ENCODE data around the gene MIER3. TPM values are rescaled to one million over a fixed set of nuclear protein-coding genes. Genes with fewer than 3 reads are reported as not detected.

The MIER3 gene
- total and polyA plus RNA-seq, 8 donors, result 3.9 to 30.8 (median 8.9) TPM

DNA sequence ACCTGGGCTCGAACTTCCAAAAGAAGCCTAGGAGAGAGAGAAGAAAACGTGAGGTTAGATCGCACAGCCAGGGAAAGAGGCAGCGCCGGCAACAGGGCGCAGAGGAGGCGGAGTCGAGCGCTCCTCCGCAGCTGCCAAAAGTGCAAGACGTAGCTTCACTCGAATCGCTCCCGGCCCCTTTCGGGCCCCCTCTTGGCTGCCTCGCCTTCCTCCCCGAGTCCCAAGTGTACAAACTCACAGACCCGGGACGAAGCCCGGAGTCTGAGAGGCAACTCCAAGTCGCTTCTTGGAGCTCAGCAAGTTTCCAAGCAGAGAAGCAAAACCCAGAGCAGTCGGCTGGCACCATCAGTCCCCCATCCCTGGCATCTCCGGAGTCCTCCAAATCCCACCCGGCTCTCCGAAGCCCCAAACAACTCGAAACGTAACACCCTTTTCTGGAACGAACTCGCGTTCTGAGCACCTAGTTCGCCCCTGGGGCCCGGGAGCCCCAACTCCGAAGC, 1.2 kb downstream of the MIER3 start:
- peaks cover 0 to 24% (median 21%) of the 10 kb centered on the region in 4 donors for H3K36me3 ChIP-seq
- peak; percentile 66 to 93 for DNase-seq
- peak overlapping the region; percentile 91 to 100 (median 96) for H3K4me3 ChIP-seq
- H3K4me1 ChIP-seq, result peaks cover 0 to 35% (median 23%) of the 10 kb centered on the region in 4 donors
- H3K9me3 ChIP-seq, result no peaks in the 10 kb centered on the region
- intact Hi-C loops (cut with DNase I; ENCODE audit: low total_unique reads), result loop anchor here (10.0 kb wide), 1 partner anchor 46 kb away; the partner anchor contains the start of gene SETD9
- H3K27ac ChIP-seq, result peak overlapping the region; percentile 79 to 95 (median 93)
- 0 to 1% (median 0%) methylated on average over 30 to 33 of the region's 33 CpGs for WGBS, 5 donors
- peaks cover 0 to 9% (median 0%) of the 10 kb centered on the region in 3 donors for H3K27me3 ChIP-seq
- no peak for TF ChIP-seq POLR2AphosphoS5 (IDR thresholded peaks at IDR 0.05)
- TF ChIP-seq EP300 (IDR thresholded peaks at IDR 0.05), result no peak
- TF ChIP-seq, protein P1, sequence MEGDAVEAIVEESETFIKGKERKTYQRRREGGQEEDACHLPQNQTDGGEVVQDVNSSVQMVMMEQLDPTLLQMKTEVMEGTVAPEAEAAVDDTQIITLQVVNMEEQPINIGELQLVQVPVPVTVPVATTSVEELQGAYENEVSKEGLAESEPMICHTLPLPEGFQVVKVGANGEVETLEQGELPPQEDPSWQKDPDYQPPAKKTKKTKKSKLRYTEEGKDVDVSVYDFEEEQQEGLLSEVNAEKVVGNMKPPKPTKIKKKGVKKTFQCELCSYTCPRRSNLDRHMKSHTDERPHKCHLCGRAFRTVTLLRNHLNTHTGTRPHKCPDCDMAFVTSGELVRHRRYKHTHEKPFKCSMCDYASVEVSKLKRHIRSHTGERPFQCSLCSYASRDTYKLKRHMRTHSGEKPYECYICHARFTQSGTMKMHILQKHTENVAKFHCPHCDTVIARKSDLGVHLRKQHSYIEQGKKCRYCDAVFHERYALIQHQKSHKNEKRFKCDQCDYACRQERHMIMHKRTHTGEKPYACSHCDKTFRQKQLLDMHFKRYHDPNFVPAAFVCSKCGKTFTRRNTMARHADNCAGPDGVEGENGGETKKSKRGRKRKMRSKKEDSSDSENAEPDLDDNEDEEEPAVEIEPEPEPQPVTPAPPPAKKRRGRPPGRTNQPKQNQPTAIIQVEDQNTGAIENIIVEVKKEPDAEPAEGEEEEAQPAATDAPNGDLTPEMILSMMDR (IDR thresholded peaks at IDR 0.05), result no peak

GRCh38 chr5:56947052-56947451, 4.9 kb downstream of the MIER3 start:
- intact Hi-C loops (cut with DNase I; ENCODE audit: low total_unique reads), result loop anchor here (5.0 kb wide), 1 partner anchor 270 kb away; no protein-coding TSS in a partner anchor

GRCh38 chr5:56941981-56942380, 9.9 kb downstream of the MIER3 start:
- 47 to 73% (median 67%) methylated on average over 1 of the region's 1 CpG for WGBS, 5 donors
- Histone ChIP-seq H3K27ac (no peak overlapping the region), H3K36me3 (peaks cover 42 to 100% (median 97%) of the 10 kb centered on the region in 4 donors), H3K9me3 (no peaks in the 10 kb centered on the region), H3K4me1 (no peaks in the 10 kb centered on the region), H3K4me3 (no peak overlapping the region), H3K27me3 (no peaks in the 10 kb centered on the region)
- TF ChIP-seq EP300 (IDR thresholded peaks at IDR 0.05) (no peak), POLR2AphosphoS5 (IDR thresholded peaks at IDR 0.05) (no peak), POLR2A (IDR thresholded peaks at IDR 0.05) (no peak)
- TF ChIP-seq, protein P1 (IDR thresholded peaks at IDR 0.05), result no peak
- no peak for DNase-seq
- intact Hi-C loops (cut with DNase I; ENCODE audit: low total_unique reads), result no loop called here

More at GRCh38 chr5:56947052-56947451, 4.9 kb downstream of the MIER3 start:
- no peaks in the 10 kb centered on the region for H3K27me3 ChIP-seq
- TF ChIP-seq, protein P1 (IDR thresholded peaks at IDR 0.05), result no peak
- TF ChIP-seq POLR2AphosphoS5 (IDR thresholded peaks at IDR 0.05) (no peak), EP300 (IDR thresholded peaks at IDR 0.05) (no peak), POLR2A (IDR thresholded peaks at IDR 0.05) (no peak)
- H3K9me3 ChIP-seq, result no peaks in the 10 kb centered on the region
- peaks cover 0 to 29% (median 19%) of the 10 kb centered on the region in 4 donors for H3K4me1 ChIP-seq
- H3K4me3 ChIP-seq, result no peak overlapping the region
- H3K36me3 ChIP-seq, result peaks cover 8 to 61% (median 56%) of the 10 kb centered on the region in 4 donors
- no peak overlapping the region for H3K27ac ChIP-seq
- no peak for DNase-seq

GRCh38 chr5:56938858-56939257, 13.1 kb downstream of the MIER3 start:
- no peaks in the 10 kb centered on the region for H3K4me1 ChIP-seq
- H3K36me3 ChIP-seq, result peaks cover 57 to 100% (median 99%) of the 10 kb centered on the region in 4 donors
- DNase-seq, result no peak
- intact Hi-C loops (cut with DNase I; ENCODE audit: low total_unique reads), result no loop called here
- H3K9me3 ChIP-seq, result no peaks in the 10 kb centered on the region
- H3K27ac ChIP-seq, result no peak overlapping the region
- TF ChIP-seq POLR2AphosphoS5 (IDR thresholded peaks at IDR 0.05) (no peak), EP300 (IDR thresholded peaks at IDR 0.05) (no peak), POLR2A (IDR thresholded peaks at IDR 0.05) (no peak)
- TF ChIP-seq, protein P1 (IDR thresholded peaks at IDR 0.05), result no peak
- WGBS, 5 donors, result 67 to 86% (median 83%) methylated on average over 1 of the region's 1 CpG
- no peaks in the 10 kb centered on the region for H3K27me3 ChIP-seq
- no peak overlapping the region for H3K4me3 ChIP-seq
